GM19455 (cell line): ENCODE results near the gene KCNAB2.
"Not testable (repeated sequence)": the region's sequence is repeated elsewhere in the genome, so short reads cannot be mapped to it uniquely, and the experiment has no call there.

Source experiments
- ATAC-seq: cut with Tn5 transposase; IDR thresholded peaks from one replicate; pipeline ENCODE4 v1.9.1; 2021; ENCODE audit not compliant: unreplicated experiment

The KCNAB2 gene

GRCh38 chr1:6052543-6053205 is 7.0 kb downstream of the KCNAB2 start:
- no peak for ATAC-seq

- ATAC-seq: no peak
Observed at GRCh38 chr1:6053206-6053546, 7.5 kb downstream of the KCNAB2 start.

GRCh38 chr1:6054596-6054995 is 8.9 kb downstream of the KCNAB2 start:
- no peak for ATAC-seq

- no peak for ATAC-seq
Observed at GRCh38 chr1:6056572-6056948, 10.9 kb downstream of the KCNAB2 start.

GRCh38 chr1:6057170-6057845 is 11.6 kb downstream of the KCNAB2 start:
- no peak for ATAC-seq

GRCh38 chr1:6059866-6060265 is 14.2 kb downstream of the KCNAB2 start:
- no peak for ATAC-seq

- no peak for ATAC-seq
Observed at GRCh38 chr1:6062670-6063069, 17.0 kb downstream of the KCNAB2 start.

GRCh38 chr1:6063532-6064053 is 17.9 kb downstream of the KCNAB2 start:
- ATAC-seq: not testable (repeated sequence)

- no peak for ATAC-seq
Observed at GRCh38 chr1:6065093-6065858, 19.6 kb downstream of the KCNAB2 start.

GRCh38 chr1:6066680-6067079 is 21.0 kb downstream of the KCNAB2 start:
- no peak for ATAC-seq

GRCh38 chr1:6068073-6068472 is 22.4 kb downstream of the KCNAB2 start:
- no peak for ATAC-seq

GRCh38 chr1:6068932-6069331 is 23.2 kb downstream of the KCNAB2 start:
- ATAC-seq: no peak

GRCh38 chr1:6069573-6069972 is 23.9 kb downstream of the KCNAB2 start:
- no peak for ATAC-seq

- ATAC-seq: no peak
Observed at GRCh38 chr1:6070450-6070974, 24.8 kb downstream of the KCNAB2 start.

GRCh38 chr1:6071219-6071618 is 25.5 kb downstream of the KCNAB2 start:
- no peak for ATAC-seq

- no peak for ATAC-seq
Observed at GRCh38 chr1:6072774-6073479, 27.2 kb downstream of the KCNAB2 start.

GRCh38 chr1:6073480-6074053 is 27.9 kb downstream of the KCNAB2 start:
- ATAC-seq: no peak

GRCh38 chr1:6074192-6074901 is 28.7 kb downstream of the KCNAB2 start:
- no peak for ATAC-seq

GRCh38 chr1:6075748-6076147 is 30.1 kb downstream of the KCNAB2 start:
- ATAC-seq: no peak

- not testable (repeated sequence) for ATAC-seq
Observed at GRCh38 chr1:6077061-6077460, 31.4 kb downstream of the KCNAB2 start.
